Astrocyte (in vitro differentiated cells and primary cell): ENCODE results near the gene ACRV1. TPM values are rescaled to one million over a fixed set of nuclear protein-coding genes. Genes with fewer than 3 reads are reported as not detected.

Experiments used
- DNase-seq: peaks from one replicate; pipeline ENCODE4 v3.0.0-alpha.2; 2010; ENCODE audit warnings: low read depth
- FAIRE-seq: peaks from 2 replicates; lab custom pipeline; 2011; peaks lifted over from hg19 to GRCh38; lab: Jason Lieb, UNC
- H2AFZ ChIP-seq: 2 replicates; pipeline ENCODE4 v1.6.0; 2012; ENCODE audit warnings: low read depth, low read length, inconsistent platforms
- H3K27ac ChIP-seq: 2 replicates; pipeline ENCODE4 v1.5.1; 2011; ENCODE audit warnings: low read depth, low read length, inconsistent platforms
- H3K27me3 ChIP-seq: 2 replicates; pipeline ENCODE4 v1.6.0; 2011; ENCODE audit warnings: low read length, inconsistent platforms; ENCODE audit not compliant: insufficient read depth
- H3K36me3 ChIP-seq: 2 replicates; pipeline ENCODE4 v1.5.1; 2011; ENCODE audit warnings: low read length, inconsistent platforms; ENCODE audit not compliant: insufficient read depth
- H3K4me1 ChIP-seq: 2 replicates; pipeline ENCODE4 v1.5.1; 2011; ENCODE audit warnings: low read length, inconsistent platforms; ENCODE audit not compliant: insufficient read depth
- H3K4me2 ChIP-seq: 2 replicates; pipeline ENCODE4 v1.6.0; 2012; ENCODE audit warnings: low read length, inconsistent platforms
- H3K4me3 ChIP-seq: 2 replicates; pipeline ENCODE4 v1.5.1; 2011; ENCODE audit warnings: low read depth, mild to moderate bottlenecking, low read length, inconsistent platforms; ENCODE audit not compliant: insufficient read depth
- H3K79me2 ChIP-seq: 2 replicates; pipeline ENCODE4 v1.6.0; 2012; ENCODE audit warnings: mild to moderate bottlenecking, low read length, inconsistent platforms; ENCODE audit not compliant: insufficient read depth
- H3K9ac ChIP-seq: 2 replicates; pipeline ENCODE4 v1.6.0; 2012; ENCODE audit warnings: mild to moderate bottlenecking, low read length, inconsistent platforms
- H3K9me3 ChIP-seq: 2 replicates; pipeline ENCODE4 v1.5.1; 2012; ENCODE audit warnings: low read depth, mild to moderate bottlenecking, low read length, inconsistent platforms; ENCODE audit not compliant: insufficient read depth
- H4K20me1 ChIP-seq: 2 replicates; pipeline ENCODE4 v1.6.0; 2012; ENCODE audit warnings: low read length, inconsistent platforms; ENCODE audit not compliant: insufficient read depth
- H3K27ac Mint-ChIP-seq: one replicate; pipeline ENCODE4 v1.8.0; 2021; ENCODE audit warnings: mild to moderate bottlenecking, mixed read lengths; ENCODE audit not compliant: unreplicated experiment
- H3K27me3 Mint-ChIP-seq: one replicate; pipeline ENCODE4 v1.8.0; 2021; ENCODE audit warnings: low read depth, mixed read lengths; ENCODE audit not compliant: unreplicated experiment
- H3K36me3 Mint-ChIP-seq: one replicate; pipeline ENCODE4 v1.8.0; 2021; ENCODE audit warnings: low read depth, mixed read lengths; ENCODE audit not compliant: unreplicated experiment
- H3K4me1 Mint-ChIP-seq: one replicate; pipeline ENCODE4 v1.8.0; 2021; ENCODE audit warnings: low read depth, mixed read lengths; ENCODE audit not compliant: unreplicated experiment
- H3K4me3 Mint-ChIP-seq: one replicate; pipeline ENCODE4 v1.8.0; 2021; ENCODE audit warnings: mild to moderate bottlenecking, moderate library complexity, mixed read lengths; ENCODE audit not compliant: unreplicated experiment
- H3K9me3 Mint-ChIP-seq: one replicate; pipeline ENCODE4 v1.8.0; 2021; ENCODE audit warnings: mild to moderate bottlenecking, mixed read lengths; ENCODE audit not compliant: unreplicated experiment
- CTCF ChIP-seq: IDR thresholded peaks from 2 replicates; pipeline ENCODE4 v1.5.1; 2011; ENCODE audit warnings: low read depth, mild to moderate bottlenecking, inconsistent platforms, low read length, moderate library complexity; ENCODE audit not compliant: insufficient read depth
- EZH2 ChIP-seq: IDR thresholded peaks from 2 replicates; pipeline ENCODE4 v1.6.1; 2012; ENCODE audit warnings: mild to moderate bottlenecking, low read length, inconsistent platforms; ENCODE audit not compliant: insufficient read depth
- total RNA-seq: library from RNA; stranded (reverse); gene quantifications from 2 replicates; pipeline ENCODE4 v1.2.1, GENCODE V29; 2021

ACRV1 gene
- total RNA-seq, 1 donor from 2014 or later = not detected

- no peaks in the 10 kb centered on the region for H4K20me1 ChIP-seq
- DNase-seq (peak; percentile 77), FAIRE-seq (no peak)
- Mint-ChIP-seq H3K36me3 (no peaks in the 10 kb centered on the region), H3K4me1 (peaks cover 14% of the 10 kb centered on the region), H3K9me3 (no peaks in the 10 kb centered on the region), H3K4me3 (peak overlapping the region; percentile 89), H3K27me3 (no peaks in the 10 kb centered on the region), H3K27ac (peak overlapping the region; percentile 86)
- H3K4me2 ChIP-seq = peak overlapping the region; percentile 95
- H3K27ac ChIP-seq = peak overlapping the region; percentile 93
- H3K4me1 ChIP-seq = peaks cover 14% of the 10 kb centered on the region
- H3K9me3 ChIP-seq = no peaks in the 10 kb centered on the region
- peaks cover 35% of the 10 kb centered on the region for H3K79me2 ChIP-seq
- H3K27me3 ChIP-seq = no peaks in the 10 kb centered on the region
- TF ChIP-seq EZH2 (no peak), CTCF (peak; percentile 33)
- peak overlapping the region; percentile 85 for H3K9ac ChIP-seq
- peak overlapping the region; percentile 89 for H2AFZ ChIP-seq
- H3K36me3 ChIP-seq = peaks cover 15% of the 10 kb centered on the region
- H3K4me3 ChIP-seq = peak overlapping the region; percentile 88
Measured at GRCh38 chr11:125626288-125626950, 54.2 kb downstream of the ACRV1 start.

GRCh38 chr11:125625630-125626287 lies 54.9 kb downstream of the ACRV1 start:
- no peaks in the 10 kb centered on the region for H3K9me3 ChIP-seq
- Mint-ChIP-seq H3K27me3 (no peaks in the 10 kb centered on the region), H3K9me3 (no peaks in the 10 kb centered on the region), H3K36me3 (no peaks in the 10 kb centered on the region), H3K4me1 (peaks cover 16% of the 10 kb centered on the region), H3K4me3 (peak overlapping the region; percentile 89), H3K27ac (peak overlapping the region; percentile 89)
- H2AFZ ChIP-seq = peak overlapping the region; percentile 89
- peak overlapping the region; percentile 93 for H3K27ac ChIP-seq
- no peaks in the 10 kb centered on the region for H3K27me3 ChIP-seq
- no peaks in the 10 kb centered on the region for H4K20me1 ChIP-seq
- peak overlapping the region; percentile 85 for H3K9ac ChIP-seq
- peaks cover 22% of the 10 kb centered on the region for H3K36me3 ChIP-seq
- no peak for FAIRE-seq
- DNase-seq = peak; percentile 80
- H3K4me3 ChIP-seq = peak overlapping the region; percentile 88
- peaks cover 14% of the 10 kb centered on the region for H3K4me1 ChIP-seq
- H3K79me2 ChIP-seq = peaks cover 33% of the 10 kb centered on the region
- peak overlapping the region; percentile 95 for H3K4me2 ChIP-seq
- no peak for TF ChIP-seq EZH2
- TF ChIP-seq CTCF = no peak

- Histone ChIP-seq H3K36me3 (peaks cover 26% of the 10 kb centered on the region), H3K9me3 (no peaks in the 10 kb centered on the region), H3K4me1 (peaks cover 14% of the 10 kb centered on the region), H2AFZ (peak overlapping the region; percentile 89), H4K20me1 (no peaks in the 10 kb centered on the region), H3K27ac (peak overlapping the region; percentile 93), H3K9ac (peak overlapping the region; percentile 85), H3K27me3 (no peaks in the 10 kb centered on the region), H3K4me2 (peak overlapping the region; percentile 95), H3K4me3 (peak overlapping the region; percentile 88), H3K79me2 (peaks cover 33% of the 10 kb centered on the region)
- peak overlapping the region; percentile 86 for H3K27ac Mint-ChIP-seq
- no peaks in the 10 kb centered on the region for H3K27me3 Mint-ChIP-seq
- DNase-seq = no peak
- TF ChIP-seq EZH2 (no peak), CTCF (no peak)
- peaks cover under 1% of the 10 kb centered on the region for H3K36me3 Mint-ChIP-seq
- no peaks in the 10 kb centered on the region for H3K9me3 Mint-ChIP-seq
- H3K4me3 Mint-ChIP-seq = peak overlapping the region; percentile 89
- H3K4me1 Mint-ChIP-seq = peaks cover 16% of the 10 kb centered on the region
- FAIRE-seq = no peak
Measured at GRCh38 chr11:125625225-125625629, 55.4 kb downstream of the ACRV1 start.
